PC-9 (cell line): ENCODE results near the gene SMPD1. TPM values are rescaled to one million over a fixed set of nuclear protein-coding genes. Genes with fewer than 3 reads are reported as not detected.

Experiments used
- BruUV-seq: library from RNA; stranded (reverse); fragments of 400-500 nt; replicated peaks from 2 replicates; lab custom pipeline; 2021; lab: Mats Ljungman, UMichigan
- CTCF ChIA-PET: fragments of 300-600 bp; sonication (Branson Sonifier 250); formaldehyde crosslinking; loops from one replicate; lab custom pipeline; 2022; ENCODE audit warnings: antibody characterized with exemption; lab: Charles Lee
- POLR2A ChIA-PET: fragments of 300-600 bp; sonication (Branson Sonifier 250); formaldehyde crosslinking; loops from one replicate; lab custom pipeline; 2022; ENCODE audit warnings: antibody characterized with exemption; ENCODE audit not compliant: unreplicated experiment; lab: Charles Lee
- DNase-seq, 2 experiments: peaks; one replicate each; pipeline versions ENCODE4 v3.0.0 to v3.0.0-alpha.2; 2015 to 2022; ENCODE audit warnings: mixed read lengths in 1 of 2
- H2AFZ ChIP-seq: fragments of 200-600 bp; sonication (generic); 2 replicates; pipeline ENCODE4 v1.8.1; 2017; ENCODE audit warnings: antibody characterized with exemption
- H3F3A ChIP-seq: fragments of 200-600 bp; sonication (generic); 2 replicates; pipeline ENCODE4 v1.8.1; 2017; ENCODE audit warnings: antibody characterized with exemption, mild to moderate bottlenecking, low read depth; ENCODE audit not compliant: insufficient read depth
- H3K27ac ChIP-seq: fragments of 200-600 bp; sonication (generic); 2 replicates; pipeline ENCODE4 v1.6.1; 2016; ENCODE audit warnings: mixed run types
- H3K27me3 ChIP-seq: fragments of 200-600 bp; sonication (generic); 2 replicates; pipeline ENCODE4 v1.6.1; 2016; ENCODE audit warnings: low read depth, mixed run types; ENCODE audit not compliant: insufficient read depth
- H3K36me3 ChIP-seq: fragments of 200-600 bp; sonication (generic); 2 replicates; pipeline ENCODE4 v1.6.1; 2016; ENCODE audit warnings: low read depth, mixed run types
- H3K4me1 ChIP-seq: fragments of 200-600 bp; sonication (generic); replicated peaks from 2 replicates; pipeline ENCODE4 v1.6.1; 2016; ENCODE audit warnings: mixed run types; ENCODE audit not compliant: insufficient read depth
- H3K4me2 ChIP-seq: fragments of 200-600 bp; sonication (generic); 2 replicates; pipeline ENCODE4 v1.6.1; 2017; ENCODE audit warnings: mixed run types
- H3K4me3 ChIP-seq: fragments of 200-600 bp; sonication (generic); 2 replicates; pipeline ENCODE4 v1.6.1; 2016; ENCODE audit warnings: mixed run types
- H3K79me2 ChIP-seq: fragments of 200-600 bp; sonication (generic); 2 replicates; pipeline ENCODE4 v1.6.1; 2017; ENCODE audit warnings: low read depth, mixed run types
- H3K9me2 ChIP-seq: fragments of 200-600 bp; sonication (generic); 2 replicates; pipeline ENCODE4 v1.8.1; 2017; ENCODE audit warnings: mild to moderate bottlenecking; ENCODE audit not compliant: insufficient read depth
- H3K9me3 ChIP-seq: fragments of 200-600 bp; sonication (generic); 2 replicates; pipeline ENCODE4 v1.8.1; 2016; ENCODE audit warnings: low read depth; ENCODE audit not compliant: insufficient read depth
- H4K20me1 ChIP-seq: fragments of 200-600 bp; sonication (generic); 2 replicates; pipeline ENCODE4 v1.8.1; 2017; ENCODE audit not compliant: insufficient read depth
- CTCF ChIP-seq: fragments of 200-600 bp; sonication (generic); conservative IDR thresholded peaks from 2 replicates; pipeline ENCODE4 v1.6.1; 2017; ENCODE audit warnings: mixed run types, antibody characterized with exemption, mild to moderate bottlenecking, moderate library complexity
- EZH2 ChIP-seq: fragments of 200-600 bp; sonication (generic); IDR thresholded peaks from 2 replicates; pipeline ENCODE4 v1.8.0; 2017; ENCODE audit warnings: antibody characterized with exemption, low read depth
- intact Hi-C: fragments of 100-400 bp; cut with micrococcal nuclease; formaldehyde crosslinking; loops from one replicate; pipeline ENCODE4 v1.10.0; 2022; ENCODE audit not compliant: unreplicated experiment
- total RNA-seq: library from RNA; stranded (reverse); gene quantifications from 2 replicates; pipeline ENCODE4 v1.2.3, GENCODE V29; 2021

SMPD1 gene
- total RNA-seq, 1 experiment from 2014 or later = 7.2 TPM

- CTCF ChIA-PET = no interaction called here
Measured at GRCh38 chr11:6402061-6402470, 11.8 kb downstream of the SMPD1 start.

GRCh38 chr11:6402561-6402981, 12.3 kb downstream of the SMPD1 start:
- CTCF ChIA-PET = no interaction called here
- POLR2A ChIA-PET = no interaction called here
- BruUV-seq = no TSS peak
- no peak overlapping the region for H3K27ac ChIP-seq
- no peak for DNase-seq
- H3K4me3 ChIP-seq = no peak overlapping the region
- TF ChIP-seq CTCF (no peak), EZH2 (no peak)
- no peaks in the 10 kb centered on the region for H4K20me1 ChIP-seq
- H2AFZ ChIP-seq = no peak overlapping the region
- peaks cover 8% of the 10 kb centered on the region; the same call in 1 of the 2 replicates for H3K4me1 ChIP-seq
- no peaks in the 10 kb centered on the region for H3K9me3 ChIP-seq
- H3K79me2 ChIP-seq = no peaks in the 10 kb centered on the region
- no peak overlapping the region for H3K4me2 ChIP-seq
- H3K36me3 ChIP-seq = no peaks in the 10 kb centered on the region
- no peaks in the 10 kb centered on the region for H3K27me3 ChIP-seq
- intact Hi-C loops = no loop called here
- H3F3A ChIP-seq = no peaks in the 10 kb centered on the region; the same call in 1 of the 2 replicates
- H3K9me2 ChIP-seq = no peaks in the 10 kb centered on the region

More at GRCh38 chr11:6402061-6402470, 11.8 kb downstream of the SMPD1 start:
- POLR2A ChIA-PET = no interaction called here
- no TSS peak for BruUV-seq
- TF ChIP-seq EZH2 (no peak), CTCF (no peak)
- intact Hi-C loops = no loop called here
- Histone ChIP-seq H3K27ac (no peak overlapping the region), H3K79me2 (no peaks in the 10 kb centered on the region), H2AFZ (no peak overlapping the region), H3K4me3 (no peak overlapping the region), H3K9me3 (no peaks in the 10 kb centered on the region), H3K4me2 (no peak overlapping the region), H3F3A (peaks cover 5% of the 10 kb centered on the region; the same call in 1 of the 2 replicates), H3K4me1 (peaks cover 13% of the 10 kb centered on the region), H3K9me2 (no peaks in the 10 kb centered on the region), H3K27me3 (no peaks in the 10 kb centered on the region), H4K20me1 (no peaks in the 10 kb centered on the region), H3K36me3 (no peaks in the 10 kb centered on the region)
- DNase-seq = no peak

GRCh38 chr11:6403539-6403938, 13.3 kb downstream of the SMPD1 start:
- H3F3A ChIP-seq = no peaks in the 10 kb centered on the region
- BruUV-seq = no TSS peak
- H3K79me2 ChIP-seq = no peaks in the 10 kb centered on the region
- H3K27me3 ChIP-seq = no peaks in the 10 kb centered on the region
- no peaks in the 10 kb centered on the region for H3K9me2 ChIP-seq
- H2AFZ ChIP-seq = no peak overlapping the region
- no peaks in the 10 kb centered on the region for H3K36me3 ChIP-seq
- no peak overlapping the region for H3K4me2 ChIP-seq
- H3K4me3 ChIP-seq = no peak overlapping the region
- H3K4me1 ChIP-seq = no peaks in the 10 kb centered on the region
- CTCF ChIA-PET = no interaction called here
- DNase-seq = no peak
- POLR2A ChIA-PET = no interaction called here
- H3K9me3 ChIP-seq = no peaks in the 10 kb centered on the region
- TF ChIP-seq CTCF (no peak), EZH2 (no peak)
- no peak overlapping the region for H3K27ac ChIP-seq
- no peaks in the 10 kb centered on the region for H4K20me1 ChIP-seq
- intact Hi-C loops = no loop called here
